ENCODE measurements around the gene CMTM8. TPM values are rescaled to one million over a fixed set of nuclear protein-coding genes. Genes with fewer than 3 reads are reported as not detected.

The CMTM8 gene
- total and polyA plus RNA-seq, 4 donors, result 15.2 to 24.5 (median 16.8) TPM

- H3K4me3 ChIP-seq, result no peak overlapping the region
- no peak overlapping the region for H3K27ac ChIP-seq (ENCODE audit: low read depth in 1 of 2, low read length in 1 of 2)
- peaks cover 0 to 1% (median 0%) of the 10 kb centered on the region in 4 donors for H3K36me3 ChIP-seq (ENCODE audit: control insufficient read depth in 4 of 4, insufficient read depth in 4 of 4, low read length in 4 of 4)
- 67 to 73% methylated on average over 4 of the region's 4 CpGs for WGBS, 2 donors
- peaks cover 0 to 4% (median 0%) of the 10 kb centered on the region in 5 donors for H3K4me1 ChIP-seq (ENCODE audit: control insufficient read depth in 5 of 5, insufficient read depth in 5 of 5, low read length in 5 of 5)
- H3K9ac ChIP-seq (ENCODE audit: insufficient read depth in 1 of 2, low read length in 2 of 2), result no peak overlapping the region
- H3K9me3 ChIP-seq (ENCODE audit: control insufficient read depth in 4 of 4, insufficient read depth in 3 of 4, low read length in 3 of 4), result no peaks in the 10 kb centered on the region
- ATAC-seq (ENCODE audit: insufficient read depth, low FRiP score) (no peak), DNase-seq (no peak)
- TF ChIP-seq, protein P1, sequence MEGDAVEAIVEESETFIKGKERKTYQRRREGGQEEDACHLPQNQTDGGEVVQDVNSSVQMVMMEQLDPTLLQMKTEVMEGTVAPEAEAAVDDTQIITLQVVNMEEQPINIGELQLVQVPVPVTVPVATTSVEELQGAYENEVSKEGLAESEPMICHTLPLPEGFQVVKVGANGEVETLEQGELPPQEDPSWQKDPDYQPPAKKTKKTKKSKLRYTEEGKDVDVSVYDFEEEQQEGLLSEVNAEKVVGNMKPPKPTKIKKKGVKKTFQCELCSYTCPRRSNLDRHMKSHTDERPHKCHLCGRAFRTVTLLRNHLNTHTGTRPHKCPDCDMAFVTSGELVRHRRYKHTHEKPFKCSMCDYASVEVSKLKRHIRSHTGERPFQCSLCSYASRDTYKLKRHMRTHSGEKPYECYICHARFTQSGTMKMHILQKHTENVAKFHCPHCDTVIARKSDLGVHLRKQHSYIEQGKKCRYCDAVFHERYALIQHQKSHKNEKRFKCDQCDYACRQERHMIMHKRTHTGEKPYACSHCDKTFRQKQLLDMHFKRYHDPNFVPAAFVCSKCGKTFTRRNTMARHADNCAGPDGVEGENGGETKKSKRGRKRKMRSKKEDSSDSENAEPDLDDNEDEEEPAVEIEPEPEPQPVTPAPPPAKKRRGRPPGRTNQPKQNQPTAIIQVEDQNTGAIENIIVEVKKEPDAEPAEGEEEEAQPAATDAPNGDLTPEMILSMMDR (IDR thresholded peaks at IDR 0.05; ENCODE audit: control extremely low read depth, extremely low read depth), result no peak
- no peaks in the 10 kb centered on the region for H3K27me3 ChIP-seq (ENCODE audit: control insufficient read depth in 3 of 3, insufficient read depth in 3 of 3, low read length in 2 of 3)
Observed at GRCh38 chr3:32249184-32249782, 10.8 kb downstream of the CMTM8 start.

DNA sequence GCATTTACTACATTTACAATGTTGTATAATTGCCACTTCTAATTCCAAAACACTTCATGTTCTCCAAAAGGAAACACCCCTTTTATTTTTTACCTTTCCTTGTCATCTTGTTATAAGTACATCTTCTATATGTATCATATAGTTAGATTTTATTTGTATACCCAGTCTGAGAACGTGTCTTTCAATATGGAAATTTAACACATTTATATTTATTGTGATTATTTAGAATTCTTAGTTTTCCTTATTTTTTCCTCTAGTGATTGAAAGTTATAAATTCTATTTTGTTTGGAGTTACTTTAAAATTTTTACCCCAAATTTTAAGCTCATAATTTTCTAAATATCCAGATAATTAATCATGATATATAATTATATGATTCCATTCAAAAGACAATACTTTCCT is 15.8 kb downstream of the CMTM8 start:
- H3K27me3 ChIP-seq (ENCODE audit: control insufficient read depth in 3 of 3, insufficient read depth in 3 of 3, low read length in 2 of 3), result no peaks in the 10 kb centered on the region
- no peak overlapping the region for H3K4me3 ChIP-seq
- H3K4me1 ChIP-seq (ENCODE audit: control insufficient read depth in 5 of 5, insufficient read depth in 5 of 5, low read length in 5 of 5), result no peaks in the 10 kb centered on the region
- DNase-seq (no peak), ATAC-seq (ENCODE audit: insufficient read depth, low FRiP score) (no peak)
- H3K9me3 ChIP-seq (ENCODE audit: control insufficient read depth in 4 of 4, insufficient read depth in 3 of 4, low read length in 3 of 4), result peaks cover 0 to 2% (median 0%) of the 10 kb centered on the region in 4 donors
- H3K36me3 ChIP-seq (ENCODE audit: control insufficient read depth in 4 of 4, insufficient read depth in 4 of 4, low read length in 4 of 4), result peaks cover 0 to 4% (median 0%) of the 10 kb centered on the region in 4 donors
- no peak overlapping the region for H3K9ac ChIP-seq (ENCODE audit: insufficient read depth in 1 of 2, low read length in 2 of 2)
- WGBS, 2 donors, result 90 to 98% methylated on average over 1 of the region's 1 CpG
- TF ChIP-seq, protein P1 (IDR thresholded peaks at IDR 0.05; ENCODE audit: control extremely low read depth, extremely low read depth), result no peak
- no peak overlapping the region for H3K27ac ChIP-seq (ENCODE audit: low read depth in 1 of 2, low read length in 1 of 2)

DNA sequence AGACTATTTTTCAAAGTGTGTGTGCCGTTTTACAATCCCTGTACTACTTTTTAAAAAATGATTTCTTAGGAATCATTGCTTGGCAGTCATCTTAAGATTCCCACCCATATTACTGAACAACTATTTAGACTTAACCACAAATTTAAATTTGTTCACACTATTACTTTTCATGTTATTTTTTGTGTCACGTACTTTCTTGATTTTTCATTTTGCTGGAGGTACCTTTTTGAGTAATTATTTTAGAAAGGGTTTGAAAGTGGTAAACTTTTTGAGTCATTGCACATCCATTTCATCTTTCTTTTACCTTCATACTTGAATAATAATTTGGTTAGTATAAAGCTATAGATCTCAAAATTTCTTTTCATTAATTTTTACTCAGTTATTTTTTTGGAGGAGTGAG is 16.9 kb downstream of the CMTM8 start:
- no peak for DNase-seq
- no peak overlapping the region for H3K4me3 ChIP-seq
- no peak for ATAC-seq (ENCODE audit: insufficient read depth, low FRiP score)
- H3K27ac ChIP-seq (ENCODE audit: low read depth in 1 of 2, low read length in 1 of 2), result no peak overlapping the region
- 85 to 86% methylated on average over 2 of the region's 2 CpGs for WGBS, 2 donors
- no peaks in the 10 kb centered on the region for H3K27me3 ChIP-seq (ENCODE audit: control insufficient read depth in 3 of 3, insufficient read depth in 3 of 3, low read length in 2 of 3)
- H3K4me1 ChIP-seq (ENCODE audit: control insufficient read depth in 5 of 5, insufficient read depth in 5 of 5, low read length in 5 of 5), result no peaks in the 10 kb centered on the region
- TF ChIP-seq, protein P1 (IDR thresholded peaks at IDR 0.05; ENCODE audit: control extremely low read depth, extremely low read depth), result no peak
- peaks cover 0 to 4% (median 0%) of the 10 kb centered on the region in 4 donors for H3K36me3 ChIP-seq (ENCODE audit: control insufficient read depth in 4 of 4, insufficient read depth in 4 of 4, low read length in 4 of 4)
- H3K9ac ChIP-seq (ENCODE audit: insufficient read depth in 1 of 2, low read length in 2 of 2), result no peak overlapping the region
- peaks cover 0 to 2% (median 0%) of the 10 kb centered on the region in 4 donors for H3K9me3 ChIP-seq (ENCODE audit: control insufficient read depth in 4 of 4, insufficient read depth in 3 of 4, low read length in 3 of 4)

DNA sequence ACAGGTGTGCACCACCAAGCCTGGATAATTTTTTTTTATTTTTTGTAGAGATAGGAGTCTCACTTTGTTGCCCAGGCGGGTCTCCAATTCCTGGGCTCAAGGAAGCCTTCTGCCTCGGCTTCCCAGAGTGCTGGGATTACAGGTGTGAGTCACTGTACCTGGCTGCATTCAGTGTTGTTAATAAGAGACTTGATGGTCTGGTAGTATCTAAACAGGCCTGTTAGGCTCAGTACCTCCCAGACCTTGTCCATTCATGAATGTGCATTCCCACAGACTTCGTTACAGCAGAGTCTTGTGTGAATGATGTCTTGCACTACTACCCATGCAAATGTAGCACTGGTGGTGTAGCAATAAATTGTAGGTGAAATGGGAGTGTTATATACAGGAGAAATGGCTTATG is 17.7 kb downstream of the CMTM8 start:
- Histone ChIP-seq H3K9ac (ENCODE audit: insufficient read depth in 1 of 2, low read length in 2 of 2) (no peak overlapping the region), H3K27ac (ENCODE audit: low read depth in 1 of 2, low read length in 1 of 2) (no peak overlapping the region), H3K4me1 (ENCODE audit: control insufficient read depth in 5 of 5, insufficient read depth in 5 of 5, low read length in 5 of 5) (no peaks in the 10 kb centered on the region), H3K4me3 (no peak overlapping the region), H3K27me3 (ENCODE audit: control insufficient read depth in 3 of 3, insufficient read depth in 3 of 3, low read length in 2 of 3) (no peaks in the 10 kb centered on the region), H3K9me3 (ENCODE audit: control insufficient read depth in 4 of 4, insufficient read depth in 3 of 4, low read length in 3 of 4) (peaks cover 0 to 2% (median 0%) of the 10 kb centered on the region in 4 donors), H3K36me3 (ENCODE audit: control insufficient read depth in 4 of 4, insufficient read depth in 4 of 4, low read length in 4 of 4) (peaks cover 0 to 4% (median 0%) of the 10 kb centered on the region in 4 donors)
- DNase-seq (no peak), ATAC-seq (ENCODE audit: insufficient read depth, low FRiP score) (no peak)
- TF ChIP-seq, protein P1 (IDR thresholded peaks at IDR 0.05; ENCODE audit: control extremely low read depth, extremely low read depth), result no peak
- WGBS, 2 donors, result 86 to 97% methylated on average over 3 of the region's 3 CpGs

All from lung (tissue), 12 donors.